ENCODE measurements around the gene HTR1A. TPM values are rescaled to one million over a fixed set of nuclear protein-coding genes. Genes with fewer than 3 reads are reported as not detected.

Gene HTR1A
- total RNA-seq, 4 donors from 2014 or later: 11.7 TPM; not detected in 3

GRCh38 chr5:63959177-63959982 is 2.9 kb downstream of the HTR1A start:
- TF ChIP-seq POLR2A (IDR thresholded peaks at IDR 0.05) (no peak), CTCF (IDR thresholded peaks at IDR 0.05) (no peak)
- intact Hi-C loops (cut with DNase I; ENCODE audit: low total_unique reads): no loop called here
- no peak for DNase-seq

GRCh38 chr5:63958654-63959053 is 3.6 kb downstream of the HTR1A start:
- Histone ChIP-seq H3K27me3 (peaks cover 0 to 36% of the 10 kb centered on the region in 2 donors), H3K27ac (no peak overlapping the region), H3K4me1 (no peaks in the 10 kb centered on the region), H3K36me3 (no peaks in the 10 kb centered on the region), H3K9me3 (no peaks in the 10 kb centered on the region), H3K4me3 (no peak overlapping the region)
- TF ChIP-seq POLR2A (IDR thresholded peaks at IDR 0.05) (no peak), CTCF (IDR thresholded peaks at IDR 0.05) (no peak)
- intact Hi-C loops (cut with DNase I; ENCODE audit: low total_unique reads): no loop called here
- no peak for DNase-seq

More at GRCh38 chr5:63959177-63959982, 2.9 kb downstream of the HTR1A start:
- Histone ChIP-seq H3K4me1 (no peaks in the 10 kb centered on the region), H3K9me3 (no peaks in the 10 kb centered on the region), H3K36me3 (no peaks in the 10 kb centered on the region), H3K27ac (no peak overlapping the region), H3K4me3 (no peak overlapping the region), H3K27me3 (peaks cover 0 to 36% of the 10 kb centered on the region in 2 donors)

- no peak for DNase-seq
- no peak overlapping the region for H3K4me3 ChIP-seq
- no peak for TF ChIP-seq CTCF (IDR thresholded peaks at IDR 0.05)
- no peak for TF ChIP-seq POLR2A (IDR thresholded peaks at IDR 0.05)
- H3K4me1 ChIP-seq: no peaks in the 10 kb centered on the region
- H3K9me3 ChIP-seq: no peaks in the 10 kb centered on the region
- peaks cover 0 to 35% of the 10 kb centered on the region in 2 donors for H3K27me3 ChIP-seq
- H3K27ac ChIP-seq: no peak overlapping the region
- no peaks in the 10 kb centered on the region for H3K36me3 ChIP-seq
- intact Hi-C loops (cut with DNase I; ENCODE audit: low total_unique reads): no loop called here
Measured at GRCh38 chr5:63957617-63958016, 4.6 kb downstream of the HTR1A start.

GRCh38 chr5:63953217-63953616 is 9.0 kb downstream of the HTR1A start:
- no peaks in the 10 kb centered on the region for H3K27me3 ChIP-seq
- intact Hi-C loops (cut with DNase I; ENCODE audit: low total_unique reads): no loop called here
- no peak for DNase-seq

More at GRCh38 chr5:63953217-63953616, 9.0 kb downstream of the HTR1A start:
- no peak overlapping the region for H3K27ac ChIP-seq
- H3K4me3 ChIP-seq: no peak overlapping the region
- H3K9me3 ChIP-seq: no peaks in the 10 kb centered on the region
- no peaks in the 10 kb centered on the region for H3K4me1 ChIP-seq
- TF ChIP-seq POLR2A (IDR thresholded peaks at IDR 0.05): no peak
- TF ChIP-seq CTCF (IDR thresholded peaks at IDR 0.05): no peak
- no peaks in the 10 kb centered on the region for H3K36me3 ChIP-seq

Measured in uterus (tissue), 4 donors.